GM12878 (cell line): ENCODE results near the gene NHSL2.

Source experiments
- EZH2 ChIP-seq: IDR thresholded peaks from 2 replicates; pipeline ENCODE4 v1.6.1; 2012; ENCODE audit warnings: low read depth, mild to moderate bottlenecking, control low read depth, inconsistent platforms, low read length, borderline replicate concordance; ENCODE audit not compliant: control insufficient read depth
- IKZF2 ChIP-seq, 2 experiments: fragments of 450-650 bp; IDR thresholded peaks; 2 replicates each; pipeline ENCODE4 v1.6.1; 2017; ENCODE audit warnings: mild to moderate bottlenecking in 2 of 2, moderate library complexity in 2 of 2
- POLR2AphosphoS2 ChIP-seq: IDR thresholded peaks from 2 replicates; pipeline ENCODE4 v1.6.1; 2011; ENCODE audit warnings: low read depth, mild to moderate bottlenecking, low read length, improper control_type of control experiment, moderate library complexity
- RCOR1 ChIP-seq: conservative IDR thresholded peaks from 2 replicates; pipeline ENCODE4 v1.6.1; 2012; ENCODE audit warnings: low read depth, low read length, improper control_type of control experiment
- TF ChIP-seq, protein P1 (sequence below), 3 experiments: IDR thresholded peaks in 2 of 3; conservative IDR thresholded peaks in 1 of 3; 2 replicates each; pipeline ENCODE4 v1.5.1; 2011; ENCODE audit warnings: low read depth in 3 of 3, low read length in 3 of 3, mild to moderate bottlenecking in 3 of 3, control low read depth in 2 of 3, moderate library complexity in 2 of 3, inconsistent platforms in 1 of 3, mixed read lengths in 1 of 3; ENCODE audit not compliant: control insufficient read depth in 2 of 3, insufficient read depth in 1 of 3; ENCODE audit errors: extremely low read depth in 1 of 3

DNA sequence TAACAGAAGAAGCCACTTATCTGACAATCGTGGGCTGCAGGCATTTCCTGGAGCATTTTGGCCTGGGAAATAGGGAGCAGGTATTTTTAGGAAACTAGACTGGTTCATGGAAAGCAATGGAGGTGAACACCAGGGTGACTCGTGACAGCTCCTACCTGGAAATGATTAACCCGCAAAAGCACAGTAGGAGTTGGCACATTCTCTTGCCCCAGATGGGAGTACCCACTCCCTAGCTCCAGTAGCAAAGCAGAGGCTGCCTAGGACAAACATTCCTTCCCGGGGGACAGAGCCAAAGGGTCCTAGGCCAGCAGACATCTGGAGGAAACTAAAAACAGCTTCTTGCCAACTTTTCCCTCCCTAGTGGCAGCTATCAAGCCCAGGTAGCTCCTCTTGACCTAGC lies 192.1 kb downstream of the NHSL2 start:
- TF ChIP-seq EZH2 (no peak), RCOR1 (no peak), IKZF2 (IDR thresholded peaks at IDR 0.05) (no peak), POLR2AphosphoS2 (no peak)
- TF ChIP-seq, protein P1, sequence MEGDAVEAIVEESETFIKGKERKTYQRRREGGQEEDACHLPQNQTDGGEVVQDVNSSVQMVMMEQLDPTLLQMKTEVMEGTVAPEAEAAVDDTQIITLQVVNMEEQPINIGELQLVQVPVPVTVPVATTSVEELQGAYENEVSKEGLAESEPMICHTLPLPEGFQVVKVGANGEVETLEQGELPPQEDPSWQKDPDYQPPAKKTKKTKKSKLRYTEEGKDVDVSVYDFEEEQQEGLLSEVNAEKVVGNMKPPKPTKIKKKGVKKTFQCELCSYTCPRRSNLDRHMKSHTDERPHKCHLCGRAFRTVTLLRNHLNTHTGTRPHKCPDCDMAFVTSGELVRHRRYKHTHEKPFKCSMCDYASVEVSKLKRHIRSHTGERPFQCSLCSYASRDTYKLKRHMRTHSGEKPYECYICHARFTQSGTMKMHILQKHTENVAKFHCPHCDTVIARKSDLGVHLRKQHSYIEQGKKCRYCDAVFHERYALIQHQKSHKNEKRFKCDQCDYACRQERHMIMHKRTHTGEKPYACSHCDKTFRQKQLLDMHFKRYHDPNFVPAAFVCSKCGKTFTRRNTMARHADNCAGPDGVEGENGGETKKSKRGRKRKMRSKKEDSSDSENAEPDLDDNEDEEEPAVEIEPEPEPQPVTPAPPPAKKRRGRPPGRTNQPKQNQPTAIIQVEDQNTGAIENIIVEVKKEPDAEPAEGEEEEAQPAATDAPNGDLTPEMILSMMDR (IDR thresholded peaks at IDR 0.05 in 2 of 3, conservative IDR thresholded peaks at IDR 0.05 in 1 of 3; ENCODE audit: control insufficient read depth in 2 of 3, extremely low read depth in 1 of 3, insufficient read depth in 1 of 3, low read depth in 3 of 3, low read length in 3 of 3): no peak
